WERI-Rb-1 (cell line): ENCODE results near the gene CATSPER3.

Source experiments
- DNase-seq: peaks from one replicate; pipeline ENCODE4 v3.0.0-alpha.2; 2020
- H3K27ac ChIP-seq: fragments of 250-450 bp; sonication (Bioruptor Pico); 2 replicates; pipeline ENCODE4 v1.5.1; 2020; ENCODE audit warnings: mild to moderate bottlenecking, moderate library complexity
- H3K27me3 ChIP-seq: fragments of 250-450 bp; sonication (Bioruptor Pico); 2 replicates; pipeline ENCODE4 v1.5.1; 2021; ENCODE audit warnings: mild to moderate bottlenecking, low read depth, moderate library complexity; ENCODE audit not compliant: insufficient read depth, severe bottlenecking
- H3K36me3 ChIP-seq: fragments of 250-450 bp; sonication (Bioruptor Pico); 2 replicates; pipeline ENCODE4 v1.5.1; 2020; ENCODE audit warnings: mild to moderate bottlenecking, moderate library complexity
- H3K4me3 ChIP-seq: 2 replicates; pipeline ENCODE4 v1.5.1; 2011; ENCODE audit warnings: low read depth, mild to moderate bottlenecking, control low read depth, low read length
- H3K9me3 ChIP-seq: fragments of 250-450 bp; sonication (Bioruptor Pico); 2 replicates; pipeline ENCODE4 v1.5.1; 2021; ENCODE audit warnings: mild to moderate bottlenecking, moderate library complexity; ENCODE audit not compliant: severe bottlenecking
- TF ChIP-seq, protein P1 (sequence below): IDR thresholded peaks from 2 replicates; pipeline ENCODE4 v1.5.1; 2011; ENCODE audit warnings: low read depth, mild to moderate bottlenecking, control low read depth, inconsistent platforms, low read length

The CATSPER3 gene

DNA sequence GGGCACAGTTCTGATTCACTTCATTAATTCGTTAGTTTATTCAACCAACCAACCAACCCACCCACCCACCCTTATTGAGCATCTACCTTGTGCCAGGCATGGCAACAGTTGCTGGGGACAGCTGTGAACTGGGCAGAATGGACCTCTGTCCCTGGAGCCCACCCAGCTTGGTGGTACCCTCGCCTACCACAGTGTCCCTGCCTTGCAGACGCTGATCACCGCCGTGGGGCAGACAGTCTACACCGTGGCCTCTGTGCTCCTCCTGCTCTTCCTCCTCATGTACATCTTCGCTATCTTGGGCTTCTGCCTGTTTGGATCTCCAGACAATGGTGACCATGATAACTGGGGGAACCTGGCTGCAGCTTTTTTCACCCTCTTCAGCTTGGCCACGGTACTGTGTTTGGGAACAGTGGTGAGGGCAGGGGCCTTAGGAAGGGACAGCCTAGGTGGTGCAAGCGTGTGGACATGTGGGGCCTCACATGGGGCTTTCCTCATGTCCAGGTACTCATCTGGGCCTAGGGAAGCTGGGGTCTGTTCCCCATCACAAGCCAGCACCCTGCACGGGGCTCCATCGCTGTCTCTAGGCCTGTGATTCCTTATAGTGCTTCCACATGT lies 40.1 kb downstream of the CATSPER3 start:
- DNase-seq, result no peak
- Histone ChIP-seq H3K9me3 (no peaks in the 10 kb centered on the region), H3K4me3 (no peak overlapping the region), H3K27me3 (no peaks in the 10 kb centered on the region), H3K27ac (no peak overlapping the region), H3K36me3 (peaks cover 3% of the 10 kb centered on the region; the same call in 1 of the 2 replicates)
- TF ChIP-seq, protein P1, sequence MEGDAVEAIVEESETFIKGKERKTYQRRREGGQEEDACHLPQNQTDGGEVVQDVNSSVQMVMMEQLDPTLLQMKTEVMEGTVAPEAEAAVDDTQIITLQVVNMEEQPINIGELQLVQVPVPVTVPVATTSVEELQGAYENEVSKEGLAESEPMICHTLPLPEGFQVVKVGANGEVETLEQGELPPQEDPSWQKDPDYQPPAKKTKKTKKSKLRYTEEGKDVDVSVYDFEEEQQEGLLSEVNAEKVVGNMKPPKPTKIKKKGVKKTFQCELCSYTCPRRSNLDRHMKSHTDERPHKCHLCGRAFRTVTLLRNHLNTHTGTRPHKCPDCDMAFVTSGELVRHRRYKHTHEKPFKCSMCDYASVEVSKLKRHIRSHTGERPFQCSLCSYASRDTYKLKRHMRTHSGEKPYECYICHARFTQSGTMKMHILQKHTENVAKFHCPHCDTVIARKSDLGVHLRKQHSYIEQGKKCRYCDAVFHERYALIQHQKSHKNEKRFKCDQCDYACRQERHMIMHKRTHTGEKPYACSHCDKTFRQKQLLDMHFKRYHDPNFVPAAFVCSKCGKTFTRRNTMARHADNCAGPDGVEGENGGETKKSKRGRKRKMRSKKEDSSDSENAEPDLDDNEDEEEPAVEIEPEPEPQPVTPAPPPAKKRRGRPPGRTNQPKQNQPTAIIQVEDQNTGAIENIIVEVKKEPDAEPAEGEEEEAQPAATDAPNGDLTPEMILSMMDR, result no peak

DNA sequence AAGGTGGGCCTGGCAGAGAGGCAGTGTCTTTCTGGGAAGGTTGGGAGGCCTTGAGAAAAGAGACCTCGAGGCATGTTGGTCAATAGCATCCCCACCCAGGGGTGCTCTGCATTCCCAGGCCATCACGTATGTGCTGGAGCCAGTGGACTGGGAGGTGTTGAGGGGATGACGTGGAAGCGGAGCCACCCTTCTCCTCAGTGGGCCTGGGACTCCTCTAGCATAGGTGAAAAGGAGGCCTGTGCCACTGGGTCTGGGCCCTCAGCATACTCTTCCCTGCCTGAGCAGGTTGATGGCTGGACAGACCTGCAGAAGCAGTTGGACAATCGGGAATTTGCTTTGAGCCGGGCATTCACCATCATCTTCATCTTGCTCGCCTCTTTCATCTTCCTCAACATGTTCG lies 40.8 kb downstream of the CATSPER3 start:
- Histone ChIP-seq H3K36me3 (peaks cover 3% of the 10 kb centered on the region; the same call in 1 of the 2 replicates), H3K9me3 (no peaks in the 10 kb centered on the region), H3K4me3 (no peak overlapping the region), H3K27ac (no peak overlapping the region), H3K27me3 (no peaks in the 10 kb centered on the region)
- DNase-seq, result no peak
- TF ChIP-seq, protein P1, result no peak

DNA sequence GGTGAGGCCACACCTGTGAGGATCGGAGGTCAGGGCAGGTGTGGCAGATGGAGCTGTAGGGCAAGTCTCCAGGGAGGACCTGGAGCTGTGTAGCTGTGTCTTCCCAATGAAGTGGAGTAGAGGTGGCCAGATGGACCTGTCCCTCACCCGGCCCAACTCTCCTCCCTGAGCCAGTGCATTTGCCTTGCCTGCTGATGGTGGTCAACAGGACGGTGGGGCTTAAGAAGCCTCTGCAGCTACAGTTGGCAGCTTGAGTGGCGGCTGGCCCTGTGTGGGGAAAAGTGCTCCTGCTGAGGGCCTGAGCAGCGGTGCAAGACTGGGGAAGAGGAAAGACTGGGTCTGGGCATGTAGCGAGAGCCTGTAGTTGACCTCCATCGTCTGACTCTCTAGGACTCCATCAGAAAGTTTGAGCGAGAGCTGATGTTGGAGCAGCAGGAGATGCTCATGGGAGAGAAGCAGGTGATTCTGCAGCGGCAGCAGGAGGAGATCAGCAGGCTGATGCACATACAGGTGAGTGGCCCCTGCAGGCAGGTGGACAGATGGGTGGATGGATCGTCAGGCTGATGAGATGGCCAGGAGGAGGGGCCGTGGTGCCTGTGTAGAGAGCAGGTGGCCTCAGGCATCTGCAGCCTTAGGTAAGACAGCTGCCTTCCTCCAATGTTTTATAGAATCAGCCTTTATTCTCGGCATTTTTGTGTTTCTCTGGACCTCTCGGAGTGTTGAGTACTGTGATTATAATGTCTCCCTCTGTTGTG lies 41.5 kb downstream of the CATSPER3 start:
- no peak overlapping the region for H3K27ac ChIP-seq
- DNase-seq, result peak; percentile 42
- H3K9me3 ChIP-seq, result no peaks in the 10 kb centered on the region
- H3K4me3 ChIP-seq, result no peak overlapping the region
- TF ChIP-seq, protein P1, result no peak
- peaks cover 3% of the 10 kb centered on the region; the same call in 1 of the 2 replicates for H3K36me3 ChIP-seq
- no peaks in the 10 kb centered on the region for H3K27me3 ChIP-seq

DNA sequence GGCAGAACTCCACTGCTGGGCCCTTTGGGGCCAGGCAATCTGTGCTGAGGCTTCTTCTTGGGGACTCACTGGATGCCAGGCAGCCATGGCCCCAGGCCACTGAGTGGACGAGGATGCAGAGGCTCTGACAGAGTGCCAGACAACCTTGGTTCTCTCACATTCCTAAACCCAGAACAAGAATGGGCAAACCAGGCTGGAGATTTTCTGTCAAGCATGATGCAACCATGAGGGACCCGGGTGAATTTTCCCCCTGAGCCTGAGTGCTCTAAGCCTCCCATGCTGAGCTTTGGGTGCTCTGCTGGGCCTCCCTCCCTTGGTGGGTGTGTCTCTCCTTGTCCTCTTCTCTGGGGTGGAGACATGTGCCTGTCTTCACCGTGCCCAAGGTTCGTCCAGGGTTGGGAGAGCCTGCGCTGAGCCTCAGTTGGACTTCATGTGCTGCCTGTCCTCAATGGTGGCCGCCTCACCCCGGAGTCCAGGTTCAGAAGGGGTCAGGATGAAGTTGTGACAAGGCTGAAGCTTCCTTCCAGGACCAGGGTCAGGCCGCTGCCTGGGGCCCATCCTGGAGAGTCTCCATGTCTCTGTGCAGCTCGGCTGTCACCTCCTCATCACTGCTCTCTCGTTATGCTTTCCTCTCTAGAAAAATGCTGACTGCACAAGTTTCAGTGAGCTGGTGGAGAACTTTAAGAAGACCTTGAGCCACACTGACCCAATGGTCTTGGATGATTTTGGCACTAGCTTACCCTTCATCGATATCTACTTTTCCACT lies 42.2 kb downstream of the CATSPER3 start:
- TF ChIP-seq, protein P1, result no peak
- Histone ChIP-seq H3K27ac (no peak overlapping the region), H3K27me3 (no peaks in the 10 kb centered on the region), H3K9me3 (no peaks in the 10 kb centered on the region), H3K36me3 (peaks cover 3% of the 10 kb centered on the region; the same call in 1 of the 2 replicates), H3K4me3 (no peak overlapping the region)
- DNase-seq, result no peak

DNA sequence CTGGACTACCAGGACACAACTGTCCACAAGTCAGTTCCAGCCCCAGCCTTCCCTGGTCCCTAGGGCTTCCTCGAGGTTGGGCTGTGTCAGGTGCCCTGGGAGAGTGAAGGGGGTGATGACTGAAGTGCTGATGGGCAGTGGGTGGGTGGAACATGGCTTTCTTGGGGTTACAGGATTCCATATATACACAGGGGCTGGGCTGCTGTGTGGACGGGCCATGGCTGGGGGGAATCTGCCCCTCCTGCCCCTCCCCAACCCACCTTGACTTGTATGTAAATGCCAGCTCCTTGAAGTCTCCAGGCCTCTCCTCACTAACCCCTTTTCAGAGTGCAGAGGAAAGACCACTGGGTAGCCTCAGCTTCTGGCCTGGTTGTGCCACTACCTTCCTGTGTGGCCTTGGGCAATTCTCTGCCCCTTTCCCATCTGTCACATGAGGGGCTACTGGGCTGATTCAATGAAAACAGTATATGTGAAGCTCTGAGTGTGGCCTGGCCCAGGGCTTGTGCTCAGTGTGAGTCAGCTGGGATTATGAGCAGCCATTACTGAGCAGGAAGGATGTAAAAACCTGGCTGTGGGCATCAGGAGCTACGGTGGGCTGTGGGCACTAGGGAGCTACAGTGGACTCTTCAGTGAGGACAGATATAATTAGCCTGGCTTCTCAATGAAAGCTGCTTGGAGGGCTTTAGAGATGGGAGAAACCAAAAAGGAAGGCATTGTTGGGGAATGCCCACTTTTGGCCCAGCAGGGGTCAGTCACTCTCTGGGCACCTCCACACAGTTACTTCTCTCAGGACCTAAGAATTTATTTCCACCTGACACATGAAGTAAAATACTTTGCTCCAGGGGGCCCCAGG lies 43.0 kb downstream of the CATSPER3 start:
- H3K27me3 ChIP-seq, result no peaks in the 10 kb centered on the region
- no peak for DNase-seq
- H3K4me3 ChIP-seq, result no peak overlapping the region
- no peak overlapping the region for H3K27ac ChIP-seq
- peaks cover 3% of the 10 kb centered on the region; the same call in 1 of the 2 replicates for H3K36me3 ChIP-seq
- TF ChIP-seq, protein P1, result peak; percentile 47
- no peaks in the 10 kb centered on the region for H3K9me3 ChIP-seq
